IMR-90 (cell line): ENCODE data around the gene SLC30A9. TPM values are rescaled to one million over a fixed set of nuclear protein-coding genes. Genes with fewer than 3 reads are reported as not detected.

Experiments
- ATAC-seq: fragments of 200-7000 bp; cut with Tn5 transposase; 2 replicates; pipeline ENCODE4 v1.9.1; 2020; ENCODE audit warnings: low read depth, mild to moderate bottlenecking, moderate library complexity
- BruUV-seq: library from RNA; stranded (reverse); fragments of 400-500 nt; replicated peaks from 2 replicates; lab custom pipeline; 2021; lab: Mats Ljungman, UMichigan
- CTCF ChIA-PET: fragments of 300-600 bp; formaldehyde crosslinking; extraction: SDS; loops from one replicate; lab custom pipeline; 2021; ENCODE audit warnings: antibody characterized with exemption; lab: Yijun Ruan, JAX
- POLR2A ChIA-PET: fragments of 300-600 bp; sonication (Branson Sonifier 250); formaldehyde crosslinking; loops from one replicate; lab custom pipeline; 2022; ENCODE audit warnings: antibody characterized with exemption; ENCODE audit not compliant: unreplicated experiment; lab: Charles Lee
- DNase-seq: peaks from one replicate; pipeline ENCODE4 v3.0.0; 2013
- H2AFZ ChIP-seq: replicated peaks from 2 replicates; pipeline ENCODE3; 2013; ENCODE audit warnings: low read length, mild to moderate bottlenecking; ENCODE audit not compliant: poor library complexity
- H2AK5ac ChIP-seq: 2 replicates; pipeline ENCODE4 v1.6.1; 2013; ENCODE audit warnings: low read depth, low read length, inconsistent platforms
- H2AK9ac ChIP-seq: replicated peaks from 2 replicates; pipeline ENCODE3; 2013; ENCODE audit warnings: mild to moderate bottlenecking, low read depth, low read length, moderate library complexity; ENCODE audit not compliant: poor library complexity
- H2BK120ac ChIP-seq: 2 replicates; pipeline ENCODE4 v1.6.1; 2013; ENCODE audit warnings: low read depth, low read length, inconsistent platforms
- H2BK15ac ChIP-seq: 3 replicates; pipeline ENCODE4 v1.6.1; 2013; ENCODE audit warnings: low read depth, low read length, inconsistent platforms
- H2BK20ac ChIP-seq: 2 replicates; pipeline ENCODE4 v1.6.1; 2013; ENCODE audit warnings: low read depth, mild to moderate bottlenecking, inconsistent platforms, low read length, moderate library complexity
- H2BK5ac ChIP-seq: 2 replicates; pipeline ENCODE4 v1.6.1; 2013; ENCODE audit warnings: mild to moderate bottlenecking, low read depth, low read length, inconsistent platforms; ENCODE audit not compliant: poor library complexity, severe bottlenecking
- H3K14ac ChIP-seq: replicated peaks from 2 replicates; pipeline ENCODE4 v1.6.1; 2013; ENCODE audit warnings: low read depth, low read length, inconsistent platforms
- H3K18ac ChIP-seq: 2 replicates; pipeline ENCODE4 v1.6.1; 2013; ENCODE audit warnings: low read depth, low read length, control low read depth
- H3K23ac ChIP-seq: 2 replicates; pipeline ENCODE4 v1.6.1; 2013; ENCODE audit warnings: low read depth, low read length, inconsistent platforms
- H3K27ac ChIP-seq: 2 replicates; pipeline ENCODE4 v1.5.1; 2013; ENCODE audit warnings: mild to moderate bottlenecking, control low read depth, low read length; ENCODE audit not compliant: insufficient read depth
- H3K27me3 ChIP-seq: 2 replicates; pipeline ENCODE4 v1.6.1; 2013; ENCODE audit warnings: low read length; ENCODE audit not compliant: control insufficient read depth, insufficient read depth
- H3K36me3 ChIP-seq: 2 replicates; pipeline ENCODE4 v1.6.1; 2013; ENCODE audit warnings: low read length, mixed read lengths; ENCODE audit not compliant: control insufficient read depth, insufficient read depth
- H3K4ac ChIP-seq: 2 replicates; pipeline ENCODE4 v1.6.1; 2013; ENCODE audit warnings: low read depth, low read length, inconsistent platforms
- H3K4me1 ChIP-seq: 2 replicates; pipeline ENCODE4 v1.6.1; 2013; ENCODE audit warnings: low read length, mixed read lengths; ENCODE audit not compliant: control insufficient read depth, insufficient read depth
- H3K4me2 ChIP-seq: 2 replicates; pipeline ENCODE4 v1.6.1; 2013; ENCODE audit warnings: low read depth, mild to moderate bottlenecking, control low read depth, low read length, moderate library complexity
- H3K4me3 ChIP-seq: 2 replicates; pipeline ENCODE4 v1.5.1; 2013; ENCODE audit warnings: low read depth, mild to moderate bottlenecking, control low read depth, low read length, moderate library complexity; ENCODE audit not compliant: insufficient read depth
- H3K56ac ChIP-seq: 2 replicates; pipeline ENCODE4 v1.6.1; 2013; ENCODE audit warnings: low read length, inconsistent platforms; ENCODE audit not compliant: insufficient read depth; ENCODE audit errors: extremely low read depth
- H3K79me1 ChIP-seq, 2 experiments: 2 replicates each; pipeline ENCODE4 v1.6.1; 2013; ENCODE audit warnings: low read length in 2 of 2, inconsistent platforms in 1 of 2, low read depth in 1 of 2
- H3K9ac ChIP-seq: 2 replicates; pipeline ENCODE4 v1.6.1; 2013; ENCODE audit warnings: low read depth, low read length, control low read depth
- H3K9me1 ChIP-seq: 2 replicates; pipeline ENCODE4 v1.6.1; 2013; ENCODE audit warnings: low read length, inconsistent platforms; ENCODE audit not compliant: insufficient read depth
- H3K9me3 ChIP-seq: 2 replicates; pipeline ENCODE4 v1.6.1; 2013; ENCODE audit warnings: low read length; ENCODE audit not compliant: control insufficient read depth, insufficient read depth
- H4K20me1 ChIP-seq: 2 replicates; pipeline ENCODE4 v1.6.1; 2013; ENCODE audit warnings: low read length, inconsistent platforms; ENCODE audit not compliant: insufficient read depth
- H4K5ac ChIP-seq: 2 replicates; pipeline ENCODE4 v1.6.1; 2013; ENCODE audit warnings: mild to moderate bottlenecking, low read depth, low read length, control low read depth
- H4K8ac ChIP-seq, 2 experiments: 2 replicates each; pipeline ENCODE4 v1.6.1; 2013; ENCODE audit warnings: low read depth in 2 of 2, low read length in 2 of 2, control low read depth in 1 of 2, inconsistent platforms in 1 of 2
- H4K91ac ChIP-seq: 2 replicates; pipeline ENCODE4 v1.6.1; 2013; ENCODE audit warnings: low read depth, low read length, inconsistent platforms; ENCODE audit not compliant: insufficient read depth
- CEBPB ChIP-seq: IDR thresholded peaks from 2 replicates; pipeline ENCODE4 v1.6.1; 2012; ENCODE audit warnings: low read depth, low read length, improper control_type of control experiment
- FOS ChIP-seq: fragments of 150-350 bp; IDR thresholded peaks from 2 replicates; pipeline ENCODE4 v1.6.1; 2016; ENCODE audit warnings: low read depth, low read length
- RAD21 ChIP-seq: IDR thresholded peaks from 2 replicates; pipeline ENCODE4 v1.6.1; 2012; ENCODE audit warnings: low read length, improper control_type of control experiment
- WGBS, 2 experiments: methylation state at CpG; one replicate each; pipeline versions ENCODE4 v1.1.5 to v1.1.7; 2013; ENCODE audit warnings: missing lambda C conversion rate in 2 of 2; ENCODE audit not compliant: insufficient read length in 1 of 2; ENCODE audit errors: extremely low coverage in 2 of 2; 5-methylcytosine and 5-hydroxymethylcytosine counted together
- dilution Hi-C: fragments of 300-500 bp; cut with HindIII; formaldehyde crosslinking; loops from one replicate; pipeline ENCODE4 v1.14.3; 2018; ENCODE audit warnings: low sequenced_read_pairs; ENCODE audit not compliant: unreplicated experiment
- in situ Hi-C: fragments of 300-500 bp; cut with MboI; formaldehyde crosslinking; loops from 3 replicates; pipeline ENCODE4 v1.14.3; 2019; ENCODE audit warnings: low sequenced_read_pairs, inconsistent platforms, mixed read lengths
- intact Hi-C: fragments of 100-400 bp; cut with micrococcal nuclease; formaldehyde crosslinking; loops from 2 replicates; pipeline ENCODE4 v1.10.0; 2022
- polyA plus RNA-seq, 3 experiments: library from polyadenylated mRNA; depleted of rRNA; stranded (reverse); fragments of >200 nt; gene quantifications; 2 replicates each; pipeline ENCODE4 v1.2.3, GENCODE V29; 2012; ENCODE audit warnings: low replicate concordance in 1 of 3
- total RNA-seq: library from RNA; depleted of rRNA; stranded (reverse); fragments of >200 nt; gene quantifications from 2 replicates; pipeline ENCODE4 v1.2.3, GENCODE V29; 2012

The SLC30A9 gene
- total and polyA plus RNA-seq, 2 of the 4 experiments (the other 2 are of a cell fraction) = 32.0 to 72.6 TPM

DNA sequence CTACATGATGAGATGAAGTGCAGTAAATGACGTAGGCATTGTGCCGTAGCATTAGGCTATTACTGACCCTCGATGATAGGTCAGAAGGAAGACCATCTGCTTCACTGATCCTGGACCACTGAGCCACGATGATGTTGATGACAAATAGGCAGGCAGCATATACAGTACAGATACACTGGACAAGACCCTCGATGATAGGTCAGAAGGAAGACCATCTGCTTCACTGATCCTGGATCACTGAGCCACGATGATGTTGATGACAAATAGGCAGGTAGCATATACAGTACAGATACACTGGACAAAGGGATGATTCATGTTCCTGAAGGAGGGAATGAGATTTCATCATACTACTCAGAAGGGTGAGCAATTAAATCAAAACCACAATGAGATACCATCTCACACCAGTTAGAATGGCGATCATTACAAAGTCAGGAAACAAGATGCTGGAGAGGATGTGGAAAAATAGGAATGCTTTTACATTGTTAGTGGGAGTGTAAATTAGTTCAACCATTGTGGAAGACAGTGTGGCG, 111.2 kb downstream of the SLC30A9 start:
- no peak overlapping the region for H4K8ac ChIP-seq
- H3K14ac ChIP-seq = no peak overlapping the region
- no peaks in the 10 kb centered on the region for H3K79me1 ChIP-seq
- H4K91ac ChIP-seq = no peak overlapping the region
- H3K9me1 ChIP-seq = no peaks in the 10 kb centered on the region
- no peak overlapping the region for H3K4me3 ChIP-seq
- in situ Hi-C loops = no loop called here
- no peak overlapping the region for H2BK20ac ChIP-seq
- TF ChIP-seq RAD21 (no peak), FOS (no peak), CEBPB (peak; percentile 28; the same call in 1 of the 2 replicates)
- H3K9me3 ChIP-seq = no peaks in the 10 kb centered on the region
- no peaks in the 10 kb centered on the region for H4K20me1 ChIP-seq
- no peak overlapping the region for H3K4me2 ChIP-seq
- no peak overlapping the region for H3K56ac ChIP-seq
- no peaks in the 10 kb centered on the region for H3K36me3 ChIP-seq
- no peak overlapping the region for H2AK5ac ChIP-seq
- no peak for ATAC-seq
- H3K4me1 ChIP-seq = no peaks in the 10 kb centered on the region
- H3K18ac ChIP-seq = no peak overlapping the region
- no peak overlapping the region for H3K4ac ChIP-seq
- H3K9ac ChIP-seq = no peak overlapping the region
- H3K27ac ChIP-seq = no peak overlapping the region
- no TSS peak for BruUV-seq
- ChIA-PET CTCF (no interaction called here), POLR2A (no interaction called here)
- no peak overlapping the region for H3K23ac ChIP-seq
- WGBS, 2 experiments = 100% methylated on average over 2 of the region's 8 CpGs; no CpG with 5 or more reads in 1 of the 2 experiments
- dilution Hi-C loops = no loop called here
- H2AK9ac ChIP-seq = no peak overlapping the region
- no peak overlapping the region for H4K5ac ChIP-seq
- peak; percentile 15 for DNase-seq
- H3K27me3 ChIP-seq = no peaks in the 10 kb centered on the region
- H2BK15ac ChIP-seq = no peak overlapping the region
- H2BK120ac ChIP-seq = no peak overlapping the region
- H2BK5ac ChIP-seq = no peak overlapping the region
- intact Hi-C loops = no loop called here
- H2AFZ ChIP-seq = no peak overlapping the region
